Aorta (tissue), 5 donors: ENCODE data around the gene ZNF302. TPM values are rescaled to one million over a fixed set of nuclear protein-coding genes. Genes with fewer than 3 reads are reported as not detected.
A peak's percentile ranks its signal among the peaks of the same experiment; 100 is the strongest.

Experiments used
- ATAC-seq: fragments of 200-7000 bp; cut with Tn5 transposase; one replicate; pipeline ENCODE4 v1.9.1; 2022; ENCODE audit warnings: moderate library complexity; ENCODE audit not compliant: low FRiP score
- DNase-seq, 2 donors: peaks; one replicate each; pipeline ENCODE4 v3.0.0-alpha.2; 2020
- H3K27ac ChIP-seq, 2 donors: one replicate each; pipeline ENCODE4 v1.5.1; 2013; ENCODE audit warnings: low read length in 2 of 2, mild to moderate bottlenecking in 2 of 2, moderate library complexity in 2 of 2, control low read depth in 1 of 2, inconsistent platforms in 1 of 2, low read depth in 1 of 2
- H3K27me3 ChIP-seq, 2 donors: one replicate each; pipeline ENCODE4 v1.6.1; 2013; ENCODE audit warnings: control low read depth in 1 of 2, low read length in 1 of 2, mild to moderate bottlenecking in 1 of 2, moderate library complexity in 1 of 2; ENCODE audit not compliant: insufficient read depth in 2 of 2, control insufficient read depth in 1 of 2
- H3K36me3 ChIP-seq, 2 donors: one replicate each; pipeline ENCODE4 v1.6.1; 2013; ENCODE audit warnings: control low read depth in 1 of 2, low read length in 1 of 2, mild to moderate bottlenecking in 1 of 2; ENCODE audit not compliant: insufficient read depth in 2 of 2, control insufficient read depth in 1 of 2
- H3K4me1 ChIP-seq, 2 donors: one replicate each; pipeline ENCODE4 v1.6.1; 2013; ENCODE audit warnings: low read length in 2 of 2, control low read depth in 1 of 2, mild to moderate bottlenecking in 1 of 2, moderate library complexity in 1 of 2; ENCODE audit not compliant: insufficient read depth in 2 of 2, control insufficient read depth in 1 of 2
- H3K4me3 ChIP-seq, 2 donors: one replicate each; pipeline ENCODE4 v1.5.1; 2013; ENCODE audit warnings: low read length in 2 of 2, control low read depth in 1 of 2, mild to moderate bottlenecking in 1 of 2
- H3K9me3 ChIP-seq: one replicate; pipeline ENCODE4 v1.6.1; 2013; ENCODE audit warnings: mild to moderate bottlenecking, low read length; ENCODE audit not compliant: control insufficient read depth
- WGBS, 2 donors: extraction: QIAGEN DNeasy Blood & Tissue Kit; methylation state at CpG; one replicate each; pipeline ENCODE4 v1.1.7; 2013; 5-methylcytosine and 5-hydroxymethylcytosine counted together
- intact Hi-C, 2 donors: fragments of 100-400 bp; cut with DNase I; formaldehyde crosslinking; loops; one replicate each; pipeline versions ENCODE4 v1.14.2 to v1.15.0; 2022
- long read RNA-seq, 2 donors: library from polyadenylated mRNA; unstranded; transcript quantifications; one replicate each; pipeline ENCODE4 v2.0.0, GENCODE V29; 2020 to 2021
- polyA plus RNA-seq, 2 donors: library from polyadenylated mRNA; stranded (reverse); fragments of 200-250 nt; gene quantifications; one replicate each; pipeline ENCODE4 v1.2.3, GENCODE V29; 2013
- total RNA-seq, 2 donors: library from RNA; stranded (reverse); fragmentation: NEBNext Ultra II Directional; extraction: Animal tissue kit (Norgen Biotek cat#: 25700); gene quantifications; one replicate each; pipeline ENCODE4 v1.2.1, GENCODE V29; 2021
- donor health status: healthy with polysubstance abuse.
- donor health status: Bipolar disorder and iron deficiency.
- donor health status: DM: no; HTN: no; CAD: no.
- donor health status: DM: no; HTN: no; CAD: no.
- donor health status: DM: yes; HTN: yes; CAD: no.

The ZNF302 gene
- total RNA-seq, result 10 to 100 TPM; 20.5 to 37.3 TPM
- polyA plus RNA-seq, result 10 to 100 TPM; 20.0 to 23.8 TPM
- long read RNA-seq, donor 1, partial matches to known transcripts, result 6 of 36 reads
- long read RNA-seq, donor 1, other reads (novel, unspliced or antisense), result 18 of 36 reads
- long read RNA-seq, donor 2, transcript ZNF302-201 (5 exons, 2,590 nt), result minor isoform, 5 of 32 reads
- long read RNA-seq, donor 2, transcript ZNF302-203 (5 exons, 2,600 nt), result major isoform, 8 of 32 reads
- long read RNA-seq, donor 2, partial matches to known transcripts, result 1 of 32 reads
- long read RNA-seq, donor 2, other reads (novel, unspliced or antisense), result 15 of 32 reads

DNA sequence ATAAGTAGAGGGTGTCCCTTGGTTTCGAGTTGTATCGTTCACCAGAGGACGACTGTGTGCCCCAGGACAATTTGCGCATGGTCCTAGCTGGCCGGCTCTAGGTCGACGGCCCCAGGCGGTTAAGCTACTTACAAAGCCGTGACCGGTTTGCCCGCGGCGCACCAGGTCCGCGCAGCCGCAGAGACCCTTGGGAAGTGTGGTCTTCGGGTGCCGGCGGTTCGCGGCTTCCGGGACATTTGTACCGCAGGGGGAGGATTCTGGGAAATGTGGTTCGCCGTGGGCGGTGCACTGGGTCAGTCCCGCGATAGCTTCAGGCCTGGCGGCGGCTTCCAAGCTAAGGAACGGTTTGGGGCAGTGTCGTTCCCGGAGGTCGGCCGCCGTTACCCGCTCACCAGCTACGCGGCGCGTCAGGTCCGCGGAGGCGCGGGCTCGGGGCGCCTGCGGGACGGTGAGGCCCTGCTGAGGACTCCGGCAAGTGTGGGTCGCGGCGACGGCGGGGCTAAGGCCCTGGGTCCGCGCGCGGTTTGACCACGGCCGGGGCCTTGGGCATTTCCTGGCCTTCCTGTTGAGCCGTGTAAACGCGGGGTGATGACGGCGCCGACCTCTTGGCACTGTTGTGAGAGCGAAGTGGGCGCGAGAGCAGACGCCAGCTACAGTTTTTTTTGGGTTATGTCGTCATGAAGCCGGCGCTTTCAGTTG, at the start of gene ZNF302:
Gene ZNF302, plus strand, starts transcription at position 293 of the 699 bp plus-strand sequence. CDS start 1,127 bp downstream, outside the sequence.
- H3K36me3 ChIP-seq, result peaks cover 0 to 5% of the 10 kb centered on the region in 2 donors
- peak; percentile 98 to 99 for DNase-seq
- H3K27ac ChIP-seq, result peak within 1 kb of the TSS; percentile 78 to 93
- peak; percentile 98 for ATAC-seq
- 0% methylated on average over 68 to 74 of the region's 74 CpGs for WGBS, 2 donors
- H3K4me1 ChIP-seq, result peaks cover 0 to 3% of the 10 kb centered on the region in 2 donors
- no peaks in the 10 kb centered on the region for H3K27me3 ChIP-seq
- peak within 1 kb of the TSS; percentile 24 to 76 for H3K4me3 ChIP-seq
- H3K9me3 ChIP-seq, result peaks cover 7% of the 10 kb centered on the region
- intact Hi-C loops, result loop anchor here (2.0 to 5.0 kb wide), 3 partner anchors 55 to 95 kb away; partner anchors contain the start of genes ZNF181 (in 1 of the 2) and ZNF599 (in 1 of the 2)

DNA sequence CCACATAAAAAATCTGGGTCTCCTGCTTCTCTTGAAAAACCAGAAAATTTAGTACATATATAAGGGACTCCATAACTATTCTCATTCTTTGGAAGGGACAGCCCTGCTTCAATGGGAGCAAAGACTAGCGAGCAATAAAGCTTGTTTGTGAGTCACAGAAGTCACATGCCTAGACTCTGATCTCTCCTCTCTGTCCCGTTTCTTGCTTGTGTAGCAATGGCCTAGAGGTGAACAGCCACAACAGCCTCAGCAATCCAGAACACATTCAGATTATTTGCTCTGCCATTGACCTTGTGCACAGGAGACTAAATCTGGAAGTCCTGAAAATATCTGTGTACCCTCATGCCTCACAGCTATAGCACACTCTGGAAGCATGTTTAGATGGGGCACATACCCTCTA, 43.7 kb upstream of the ZNF302 start:
- Histone ChIP-seq H3K9me3 (peaks cover 11% of the 10 kb centered on the region), H3K27me3 (peaks cover 0 to 2% of the 10 kb centered on the region in 2 donors), H3K4me1 (no peaks in the 10 kb centered on the region), H3K27ac (no peak overlapping the region), H3K36me3 (no peaks in the 10 kb centered on the region), H3K4me3 (no peak overlapping the region)
- ATAC-seq (no peak), DNase-seq (no peak)
- intact Hi-C loops, result no loop called here
- WGBS, 2 donors, result 80 to 87% methylated on average over 2 of the region's 2 CpGs

DNA sequence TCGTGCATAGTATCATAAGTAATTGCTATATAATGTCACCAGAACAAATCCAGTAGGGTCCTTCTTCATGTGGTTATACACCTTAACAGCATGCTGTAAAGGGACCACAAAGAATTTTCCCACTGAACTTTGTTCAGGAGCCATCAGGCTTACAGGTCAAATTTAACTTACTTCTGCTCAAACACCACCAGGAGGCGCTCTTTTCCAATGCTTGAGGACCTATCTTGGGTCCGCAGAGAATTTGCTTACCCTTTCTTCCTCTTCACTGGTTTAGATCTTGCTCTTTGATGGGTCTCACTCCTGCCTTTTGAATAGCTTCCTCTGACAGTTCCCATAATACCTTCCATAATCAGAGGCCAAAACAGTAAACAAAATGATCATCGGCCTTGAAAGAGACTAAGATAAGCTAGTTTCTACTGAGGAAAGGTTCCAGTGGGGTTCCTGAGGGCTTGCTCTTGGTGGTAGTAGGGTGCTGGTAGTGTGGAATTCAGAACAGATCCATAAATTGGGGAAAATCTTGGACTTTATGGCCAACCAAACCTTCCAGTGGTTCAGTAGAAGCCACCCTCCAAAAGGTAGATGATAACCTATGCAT, 37.9 kb upstream of the ZNF302 start:
- ATAC-seq (no peak), DNase-seq (peak; percentile 51 to 52)
- WGBS, 2 donors, result 14 to 22% methylated on average over 4 of the region's 4 CpGs
- intact Hi-C loops, result loop anchor here (1.0 to 2.0 kb wide), 2 partner anchors 73 kb away; no protein-coding TSS in a partner anchor
- Histone ChIP-seq H3K4me3 (no peak overlapping the region), H3K36me3 (no peaks in the 10 kb centered on the region), H3K9me3 (peaks cover 10% of the 10 kb centered on the region), H3K27ac (no peak overlapping the region), H3K4me1 (no peaks in the 10 kb centered on the region), H3K27me3 (peaks cover 0 to 2% of the 10 kb centered on the region in 2 donors)

DNA sequence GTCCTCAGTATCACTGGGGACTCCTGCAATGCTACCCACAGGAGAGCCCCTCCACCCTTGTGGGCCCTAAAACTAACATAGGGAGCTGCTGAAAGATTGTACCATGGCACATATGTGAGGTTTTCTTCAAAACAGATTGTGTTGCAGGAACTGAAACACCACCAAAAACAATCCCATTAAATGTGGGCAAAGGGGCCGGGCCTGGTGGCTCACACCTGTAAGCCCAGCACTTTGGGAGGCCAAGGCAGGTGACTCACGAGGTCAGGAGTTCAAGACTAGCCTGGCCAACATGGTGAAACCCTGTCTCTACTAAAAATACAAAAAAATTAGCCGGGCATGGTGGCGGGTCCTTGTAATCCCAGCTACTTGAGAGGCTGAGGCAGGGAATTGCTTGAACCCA, 35.2 kb upstream of the ZNF302 start:
- Histone ChIP-seq H3K9me3 (no peaks in the 10 kb centered on the region), H3K4me3 (no peak overlapping the region), H3K27me3 (no peaks in the 10 kb centered on the region), H3K27ac (no peak overlapping the region), H3K36me3 (no peaks in the 10 kb centered on the region), H3K4me1 (no peaks in the 10 kb centered on the region)
- WGBS, 2 donors, result 84 to 86% methylated on average over 4 of the region's 4 CpGs
- DNase-seq, result peak in 1 of 2 donors; percentile 47
- intact Hi-C loops, result no loop called here
- no peak for ATAC-seq

DNA sequence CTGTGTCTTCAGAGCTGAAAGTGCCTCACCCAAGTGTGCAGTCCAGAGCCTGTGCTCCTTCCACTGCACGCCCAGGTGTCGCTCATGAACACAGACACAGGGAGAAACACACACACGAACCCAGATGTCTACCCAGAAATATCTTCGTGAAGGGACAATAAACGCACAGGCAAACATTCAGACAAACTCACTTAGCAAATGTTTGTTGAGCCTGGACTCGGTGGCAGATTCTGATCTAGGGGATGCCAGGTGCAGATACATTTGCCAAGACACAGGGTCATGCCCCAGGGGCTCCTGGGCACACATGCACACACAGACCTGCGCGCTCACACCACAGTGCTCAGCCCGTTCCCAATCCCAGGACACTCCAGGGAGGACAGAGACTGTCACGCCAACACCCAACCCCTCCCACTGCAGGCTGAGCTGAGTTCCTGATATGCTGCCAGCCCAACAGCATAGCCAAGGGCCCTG, 32.5 kb upstream of the ZNF302 start:
- Histone ChIP-seq H3K27me3 (no peaks in the 10 kb centered on the region), H3K9me3 (no peaks in the 10 kb centered on the region), H3K4me1 (no peaks in the 10 kb centered on the region), H3K36me3 (no peaks in the 10 kb centered on the region), H3K4me3 (no peak overlapping the region), H3K27ac (no peak overlapping the region)
- 74 to 77% methylated on average over 10 of the region's 10 CpGs for WGBS, 2 donors
- DNase-seq, result peak in 1 of 2 donors; percentile 44
- intact Hi-C loops, result no loop called here
- no peak for ATAC-seq

DNA sequence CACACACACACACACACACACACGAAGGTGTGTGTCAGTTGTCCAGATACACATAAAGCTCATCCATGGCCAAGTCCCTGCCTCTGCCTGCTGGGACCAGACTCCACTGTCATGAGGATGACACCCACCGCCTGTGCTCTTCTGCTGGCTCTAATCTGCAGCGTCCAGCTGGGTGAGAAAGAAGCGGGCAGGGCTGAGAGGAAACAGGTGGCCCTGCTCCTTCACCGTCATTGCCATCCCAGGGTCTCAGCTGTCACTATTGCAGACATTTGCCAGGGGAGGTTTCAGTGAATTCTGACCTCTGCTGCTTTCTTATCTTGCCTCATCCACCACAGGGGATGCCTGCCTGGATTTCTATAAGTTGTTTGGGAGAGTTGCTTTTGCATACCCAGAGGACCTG, 31.9 kb upstream of the ZNF302 start:
- no peaks in the 10 kb centered on the region for H3K4me1 ChIP-seq
- no peak overlapping the region for H3K27ac ChIP-seq
- H3K9me3 ChIP-seq, result no peaks in the 10 kb centered on the region
- ATAC-seq, result no peak
- no peaks in the 10 kb centered on the region for H3K27me3 ChIP-seq
- H3K36me3 ChIP-seq, result no peaks in the 10 kb centered on the region
- H3K4me3 ChIP-seq, result no peak overlapping the region
- WGBS, 2 donors, result 60 to 72% methylated on average over 5 of the region's 5 CpGs
- peak in 1 of 2 donors; percentile 25 for DNase-seq
- intact Hi-C loops, result no loop called here

DNA sequence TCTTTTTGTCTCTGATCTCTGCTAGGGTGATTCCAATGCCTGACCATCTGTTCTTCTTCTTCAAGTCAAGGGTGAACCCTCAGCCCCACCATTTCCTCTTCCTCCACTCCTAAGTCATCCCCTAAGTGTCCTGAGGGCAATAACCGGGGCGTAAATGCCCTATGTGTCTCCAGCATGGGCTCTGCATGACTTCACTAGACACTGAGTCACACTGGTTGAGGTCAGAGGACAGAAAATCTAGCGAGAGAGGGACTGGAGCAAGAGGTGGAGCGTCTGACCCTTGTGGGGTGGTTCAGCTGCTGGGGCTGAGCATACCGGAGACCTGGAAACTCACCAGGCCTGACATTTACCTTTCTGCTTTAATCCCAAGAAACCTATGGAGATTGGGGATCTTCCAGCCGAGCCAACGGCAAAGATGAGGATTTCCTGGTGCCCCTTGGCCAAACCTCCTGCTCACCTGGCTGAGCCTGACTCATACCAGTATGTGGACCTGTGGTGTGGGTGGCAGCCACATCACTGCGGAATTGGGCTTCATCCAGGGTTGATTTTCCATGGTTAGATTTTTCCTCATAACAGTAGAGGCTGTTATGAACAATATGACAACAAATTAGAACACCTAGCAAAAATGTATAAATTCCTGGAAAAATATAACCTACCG, 27.5 kb upstream of the ZNF302 start:
- ATAC-seq (no peak), DNase-seq (no peak)
- no peaks in the 10 kb centered on the region for H3K9me3 ChIP-seq
- no peaks in the 10 kb centered on the region for H3K27me3 ChIP-seq
- no peaks in the 10 kb centered on the region for H3K4me1 ChIP-seq
- WGBS, 2 donors, result 91 to 92% methylated on average over 9 of the region's 9 CpGs
- intact Hi-C loops, result no loop called here
- no peak overlapping the region for H3K4me3 ChIP-seq
- no peaks in the 10 kb centered on the region for H3K36me3 ChIP-seq
- no peak overlapping the region for H3K27ac ChIP-seq

DNA sequence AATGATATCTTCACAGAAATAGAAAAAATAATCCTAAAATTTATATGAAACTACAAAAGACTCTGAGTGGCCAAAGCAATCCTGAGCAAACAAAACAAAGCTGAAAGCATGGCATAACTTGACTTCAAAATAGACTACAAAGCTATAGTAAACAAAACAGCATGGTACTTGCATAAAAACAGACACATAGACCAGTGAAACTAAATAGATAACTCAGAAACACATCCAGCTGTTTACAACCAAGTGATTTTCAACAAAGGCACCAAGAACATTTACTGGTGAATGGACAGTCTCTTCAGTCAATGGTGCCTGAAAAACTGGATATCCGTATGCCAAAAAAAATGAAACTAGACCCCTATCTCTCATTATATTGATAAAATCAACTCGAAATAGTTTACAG, 25.7 kb upstream of the ZNF302 start:
- Histone ChIP-seq H3K4me1 (no peaks in the 10 kb centered on the region), H3K27me3 (no peaks in the 10 kb centered on the region)
- WGBS, 2 donors, result 69 to 72% methylated on average over 2 of the region's 2 CpGs

More for the DNA sequence above, 25.7 kb upstream of the ZNF302 start:
- DNase-seq (no peak), ATAC-seq (no peak)
- Histone ChIP-seq H3K36me3 (no peaks in the 10 kb centered on the region), H3K4me3 (no peak overlapping the region), H3K9me3 (no peaks in the 10 kb centered on the region), H3K27ac (no peak overlapping the region)
- intact Hi-C loops, result no loop called here
